ENCODE results near the gene E2F4.
A peak's percentile ranks its signal among the peaks of the same experiment; 100 is the strongest.

E2F4 gene

GRCh38 chr16:67238278-67238575, 46.3 kb downstream of the E2F4 start:
- Histone ChIP-seq H3K36me3 (replicated peaks) (peaks cover 57% of the 10 kb centered on the region), H3K27me3 (replicated peaks) (no peaks in the 10 kb centered on the region), H3K27ac (no peak overlapping the region), H3K4me3 (ENCODE audit: low read depth, low read length) (no peak overlapping the region)
- no peak for DNase-seq
- in situ Hi-C loops (cut with HindIII; ENCODE audit: low pct_ligation_motif_present, low sequenced_read_pairs), result no loop called here
- TF ChIP-seq CTCF (IDR thresholded peaks at IDR 0.05; ENCODE audit: low read depth, low read length, missing control alignments), result no peak

- Histone ChIP-seq H3K27me3 (replicated peaks) (no peaks in the 10 kb centered on the region), H3K27ac (no peak overlapping the region), H3K36me3 (replicated peaks) (peaks cover 53% of the 10 kb centered on the region), H3K4me3 (ENCODE audit: low read depth, low read length) (no peak overlapping the region)
- in situ Hi-C loops (cut with HindIII; ENCODE audit: low pct_ligation_motif_present, low sequenced_read_pairs), result no loop called here
- DNase-seq, result no peak
- TF ChIP-seq CTCF (IDR thresholded peaks at IDR 0.05; ENCODE audit: low read depth, low read length, missing control alignments), result no peak
Measured at GRCh38 chr16:67238806-67239470, 47.0 kb downstream of the E2F4 start.

GRCh38 chr16:67240506-67240905, 48.6 kb downstream of the E2F4 start:
- Histone ChIP-seq H3K27ac (peak overlapping the region; percentile 70), H3K4me3 (ENCODE audit: low read depth, low read length) (no peak overlapping the region), H3K36me3 (replicated peaks) (peaks cover 40% of the 10 kb centered on the region), H3K27me3 (replicated peaks) (no peaks in the 10 kb centered on the region)
- in situ Hi-C loops (cut with HindIII; ENCODE audit: low pct_ligation_motif_present, low sequenced_read_pairs), result no loop called here
- DNase-seq, result peak; percentile 22
- TF ChIP-seq CTCF (IDR thresholded peaks at IDR 0.05; ENCODE audit: low read depth, low read length, missing control alignments), result no peak

GRCh38 chr16:67241008-67241900, 49.3 kb downstream of the E2F4 start:
- DNase-seq, result peak; percentile 79
- peaks cover 33% of the 10 kb centered on the region for H3K36me3 ChIP-seq (replicated peaks)
- H3K27ac ChIP-seq, result peak overlapping the region; percentile 70
- no peaks in the 10 kb centered on the region for H3K27me3 ChIP-seq (replicated peaks)
- TF ChIP-seq CTCF (IDR thresholded peaks at IDR 0.05; ENCODE audit: low read depth, low read length, missing control alignments), result no peak
- in situ Hi-C loops (cut with HindIII; ENCODE audit: low pct_ligation_motif_present, low sequenced_read_pairs), result no loop called here
- no peak overlapping the region for H3K4me3 ChIP-seq (ENCODE audit: low read depth, low read length)

GRCh38 chr16:67242138-67242730, 50.3 kb downstream of the E2F4 start:
- in situ Hi-C loops (cut with HindIII; ENCODE audit: low pct_ligation_motif_present, low sequenced_read_pairs), result no loop called here
- Histone ChIP-seq H3K4me3 (ENCODE audit: low read depth, low read length) (no peak overlapping the region), H3K27ac (peak overlapping the region; percentile 70), H3K36me3 (replicated peaks) (peaks cover 25% of the 10 kb centered on the region), H3K27me3 (replicated peaks) (no peaks in the 10 kb centered on the region)
- TF ChIP-seq CTCF (IDR thresholded peaks at IDR 0.05; ENCODE audit: low read depth, low read length, missing control alignments), result no peak
- no peak for DNase-seq
